ENCODE results near the gene HSPA9.
"Not testable (repeated sequence)": the region's sequence is repeated elsewhere in the genome, so short reads cannot be mapped to it uniquely, and the experiment has no call there.

HSPA9 gene

DNA sequence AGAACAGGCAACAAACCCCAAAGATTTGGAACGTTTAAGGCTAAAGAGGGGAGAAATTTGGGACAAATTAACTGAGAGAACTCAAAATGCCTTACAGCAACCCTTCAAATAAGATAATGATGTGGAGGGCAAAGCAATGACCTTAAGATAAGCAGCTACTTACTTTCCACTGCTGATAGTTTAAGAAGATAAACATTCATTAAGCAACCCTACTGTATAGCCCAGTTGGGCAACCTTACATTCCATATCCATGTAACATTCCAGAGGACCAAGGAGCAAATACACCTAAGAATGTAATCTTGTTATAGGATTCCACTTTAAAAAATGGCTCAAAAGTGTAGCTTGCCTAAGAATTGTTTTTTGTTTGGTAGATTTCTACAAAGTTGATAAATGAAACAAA, 47.0 kb downstream of the HSPA9 start:
- H3K36me3 ChIP-seq (ENCODE audit: insufficient read depth, low read length): 0 out of 2 replicates have a peak, but pooled peaks cover 8% of the 10 kb centered on the region
- no peak overlapping the region for H3K4me3 ChIP-seq (ENCODE audit: low read depth, low read length)
- peaks cover 88% of the 10 kb centered on the region for H3K79me2 ChIP-seq (ENCODE audit: control insufficient read depth, insufficient read depth, low read length, unreplicated experiment)
- no peaks in the 10 kb centered on the region for H3K27me3 ChIP-seq (ENCODE audit: insufficient read depth, low read length)
- H3K4me1 ChIP-seq (ENCODE audit: control insufficient read depth, insufficient read depth, low read length, unreplicated experiment): peaks cover 5% of the 10 kb centered on the region
- H3K27ac ChIP-seq (ENCODE audit: low read depth, low read length): no peak overlapping the region
- H2AFZ ChIP-seq (ENCODE audit: low read length, unreplicated experiment): no peak overlapping the region

GRCh38 chr5:138527170-138527569, 48.0 kb downstream of the HSPA9 start:
- no peak overlapping the region for H2AFZ ChIP-seq (ENCODE audit: low read length, unreplicated experiment)
- peaks cover 5% of the 10 kb centered on the region for H3K4me1 ChIP-seq (ENCODE audit: control insufficient read depth, insufficient read depth, low read length, unreplicated experiment)
- H3K79me2 ChIP-seq (ENCODE audit: control insufficient read depth, insufficient read depth, low read length, unreplicated experiment): peaks cover 88% of the 10 kb centered on the region
- 0 out of 2 replicates have a peak, but pooled peaks cover 1% of the 10 kb centered on the region for H3K36me3 ChIP-seq (ENCODE audit: insufficient read depth, low read length)
- no peak overlapping the region for H3K27ac ChIP-seq (ENCODE audit: low read depth, low read length)
- no peak overlapping the region for H3K4me3 ChIP-seq (ENCODE audit: low read depth, low read length)
- H3K27me3 ChIP-seq (ENCODE audit: insufficient read depth, low read length): no peaks in the 10 kb centered on the region

- H3K27ac ChIP-seq (ENCODE audit: low read depth, low read length): no peak overlapping the region
- H2AFZ ChIP-seq (ENCODE audit: low read length, unreplicated experiment): no peak overlapping the region
These were observed 51.8 kb downstream of the HSPA9 start for GRCh38 chr5:138523406-138523805.

DNA sequence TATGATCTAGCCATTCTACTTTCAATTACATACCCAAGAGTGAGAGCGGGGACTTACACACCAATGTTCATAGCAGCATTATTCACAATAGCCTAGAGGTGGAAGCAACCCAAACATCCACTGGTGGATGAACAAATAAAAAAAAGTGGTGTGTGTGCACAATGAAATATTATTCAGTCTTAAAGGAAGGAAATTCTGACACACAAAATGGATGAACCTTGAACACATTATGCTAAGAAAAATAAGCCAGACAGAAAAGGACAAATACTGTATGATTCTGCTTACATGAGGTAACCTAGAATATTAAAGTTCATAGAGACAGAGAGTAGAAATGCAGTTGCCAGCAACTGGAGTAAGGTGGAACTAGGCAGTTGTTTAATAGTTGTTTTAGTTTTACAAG, 54.2 kb downstream of the HSPA9 start:
- Histone ChIP-seq H3K27me3 (ENCODE audit: insufficient read depth, low read length) (no peaks in the 10 kb centered on the region), H3K4me1 (ENCODE audit: control insufficient read depth, insufficient read depth, low read length, unreplicated experiment) (peaks cover 7% of the 10 kb centered on the region), H3K4me3 (ENCODE audit: low read depth, low read length) (no peak overlapping the region), H3K79me2 (ENCODE audit: control insufficient read depth, insufficient read depth, low read length, unreplicated experiment) (peaks cover 66% of the 10 kb centered on the region), H2AFZ (ENCODE audit: low read length, unreplicated experiment) (no peak overlapping the region), H3K27ac (ENCODE audit: low read depth, low read length) (no peak overlapping the region), H3K36me3 (ENCODE audit: insufficient read depth, low read length) (peaks cover 14% of the 10 kb centered on the region)

More at GRCh38 chr5:138523406-138523805, 51.8 kb downstream of the HSPA9 start:
- Histone ChIP-seq H3K4me1 (ENCODE audit: control insufficient read depth, insufficient read depth, low read length, unreplicated experiment) (peaks cover 11% of the 10 kb centered on the region), H3K79me2 (ENCODE audit: control insufficient read depth, insufficient read depth, low read length, unreplicated experiment) (peaks cover 85% of the 10 kb centered on the region), H3K4me3 (ENCODE audit: low read depth, low read length) (no peak overlapping the region), H3K36me3 (ENCODE audit: insufficient read depth, low read length) (no peaks in the 10 kb centered on the region), H3K27me3 (ENCODE audit: insufficient read depth, low read length) (no peaks in the 10 kb centered on the region)

- Histone ChIP-seq H3K27ac (ENCODE audit: low read depth, low read length) (no peak overlapping the region), H3K4me1 (ENCODE audit: control insufficient read depth, insufficient read depth, low read length, unreplicated experiment) (peaks cover 7% of the 10 kb centered on the region), H3K4me3 (ENCODE audit: low read depth, low read length) (no peak overlapping the region), H2AFZ (ENCODE audit: low read length, unreplicated experiment) (no peak overlapping the region), H3K27me3 (ENCODE audit: insufficient read depth, low read length) (no peaks in the 10 kb centered on the region), H3K79me2 (ENCODE audit: control insufficient read depth, insufficient read depth, low read length, unreplicated experiment) (peaks cover 49% of the 10 kb centered on the region), H3K36me3 (ENCODE audit: insufficient read depth, low read length) (peaks cover 40% of the 10 kb centered on the region)
These were observed 57.8 kb downstream of the HSPA9 start for GRCh38 chr5:138517437-138517836.

- peaks cover 33% of the 10 kb centered on the region for H3K79me2 ChIP-seq (ENCODE audit: control insufficient read depth, insufficient read depth, low read length, unreplicated experiment)
- H3K27ac ChIP-seq (ENCODE audit: low read depth, low read length): no peak overlapping the region
- no peak overlapping the region for H2AFZ ChIP-seq (ENCODE audit: low read length, unreplicated experiment)
- no peaks in the 10 kb centered on the region for H3K27me3 ChIP-seq (ENCODE audit: insufficient read depth, low read length)
- no peak overlapping the region for H3K4me3 ChIP-seq (ENCODE audit: low read depth, low read length)
- peaks cover 43% of the 10 kb centered on the region for H3K36me3 ChIP-seq (ENCODE audit: insufficient read depth, low read length)
- H3K4me1 ChIP-seq (ENCODE audit: control insufficient read depth, insufficient read depth, low read length, unreplicated experiment): peaks cover 7% of the 10 kb centered on the region
These were observed 59.5 kb downstream of the HSPA9 start for GRCh38 chr5:138515556-138516245.

- no peak overlapping the region for H3K4me3 ChIP-seq (ENCODE audit: low read depth, low read length)
- peaks cover 48% of the 10 kb centered on the region for H3K36me3 ChIP-seq (ENCODE audit: insufficient read depth, low read length)
- peaks cover 20% of the 10 kb centered on the region for H3K79me2 ChIP-seq (ENCODE audit: control insufficient read depth, insufficient read depth, low read length, unreplicated experiment)
- H3K27ac ChIP-seq (ENCODE audit: low read depth, low read length): no peak overlapping the region
- H3K27me3 ChIP-seq (ENCODE audit: insufficient read depth, low read length): no peaks in the 10 kb centered on the region
- H2AFZ ChIP-seq (ENCODE audit: low read length, unreplicated experiment): no peak overlapping the region
- H3K4me1 ChIP-seq (ENCODE audit: control insufficient read depth, insufficient read depth, low read length, unreplicated experiment): peaks cover 2% of the 10 kb centered on the region
These were observed 61.2 kb downstream of the HSPA9 start for GRCh38 chr5:138514021-138514420.

DNA sequence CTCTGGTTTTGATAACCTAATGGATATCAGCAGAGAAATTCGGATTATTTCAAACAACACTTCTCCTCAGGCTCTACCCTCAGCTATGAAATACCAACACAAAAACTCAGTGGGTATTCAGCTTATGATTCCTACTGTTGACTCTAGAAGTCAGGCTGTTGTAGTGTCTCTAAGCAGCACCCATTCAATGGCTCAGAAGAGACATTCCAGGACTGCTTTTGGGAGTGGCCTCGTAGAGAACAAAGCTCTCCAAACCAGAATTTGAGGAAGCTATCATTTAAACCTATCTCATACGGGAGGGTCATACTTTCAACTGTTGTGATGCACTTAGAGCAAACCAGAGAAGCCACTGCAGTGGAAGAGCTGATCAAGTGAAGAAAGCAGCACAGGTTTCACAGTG, 66.2 kb downstream of the HSPA9 start:
- Histone ChIP-seq H3K4me1 (ENCODE audit: control insufficient read depth, insufficient read depth, low read length, unreplicated experiment) (peaks cover 14% of the 10 kb centered on the region), H3K27me3 (ENCODE audit: insufficient read depth, low read length) (no peaks in the 10 kb centered on the region), H2AFZ (ENCODE audit: low read length, unreplicated experiment) (no peak overlapping the region), H3K36me3 (ENCODE audit: insufficient read depth, low read length) (peaks cover 24% of the 10 kb centered on the region), H3K79me2 (ENCODE audit: control insufficient read depth, insufficient read depth, low read length, unreplicated experiment) (no peaks in the 10 kb centered on the region), H3K27ac (ENCODE audit: low read depth, low read length) (no peak overlapping the region), H3K4me3 (ENCODE audit: low read depth, low read length) (no peak overlapping the region)

DNA sequence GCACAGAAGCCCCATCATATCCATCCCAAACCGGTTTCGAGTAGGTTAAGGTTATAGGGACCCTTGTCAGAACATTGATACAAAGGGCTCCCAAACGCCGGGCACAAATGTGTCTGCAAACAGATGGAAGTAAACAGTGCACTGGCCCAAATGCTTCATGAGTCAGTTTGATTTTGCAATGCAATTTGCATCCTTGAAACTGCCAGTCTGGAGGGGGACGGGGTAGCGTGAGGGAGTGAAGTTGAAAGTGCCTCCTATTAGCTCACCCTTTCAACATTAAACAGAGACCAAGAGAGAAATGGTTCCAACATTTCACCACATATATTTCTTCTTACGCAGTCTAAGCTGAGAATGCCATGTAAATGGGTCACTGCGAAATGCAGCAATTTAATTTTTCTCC, 67.7 kb downstream of the HSPA9 start:
- not testable (repeated sequence) for H2AFZ ChIP-seq (ENCODE audit: low read length, unreplicated experiment); H3K79me2 ChIP-seq (ENCODE audit: control insufficient read depth, insufficient read depth, low read length, unreplicated experiment); H3K4me3 ChIP-seq (ENCODE audit: low read depth, low read length); H3K27me3 ChIP-seq (ENCODE audit: insufficient read depth, low read length)
- Histone ChIP-seq H3K36me3 (ENCODE audit: insufficient read depth, low read length) (peaks cover 15% of the 10 kb centered on the region), H3K4me1 (ENCODE audit: control insufficient read depth, insufficient read depth, low read length, unreplicated experiment) (peaks cover 14% of the 10 kb centered on the region), H3K27ac (ENCODE audit: low read depth, low read length) (peak overlapping the region; percentile 22; the same call in 1 of the 2 replicates)

DNA sequence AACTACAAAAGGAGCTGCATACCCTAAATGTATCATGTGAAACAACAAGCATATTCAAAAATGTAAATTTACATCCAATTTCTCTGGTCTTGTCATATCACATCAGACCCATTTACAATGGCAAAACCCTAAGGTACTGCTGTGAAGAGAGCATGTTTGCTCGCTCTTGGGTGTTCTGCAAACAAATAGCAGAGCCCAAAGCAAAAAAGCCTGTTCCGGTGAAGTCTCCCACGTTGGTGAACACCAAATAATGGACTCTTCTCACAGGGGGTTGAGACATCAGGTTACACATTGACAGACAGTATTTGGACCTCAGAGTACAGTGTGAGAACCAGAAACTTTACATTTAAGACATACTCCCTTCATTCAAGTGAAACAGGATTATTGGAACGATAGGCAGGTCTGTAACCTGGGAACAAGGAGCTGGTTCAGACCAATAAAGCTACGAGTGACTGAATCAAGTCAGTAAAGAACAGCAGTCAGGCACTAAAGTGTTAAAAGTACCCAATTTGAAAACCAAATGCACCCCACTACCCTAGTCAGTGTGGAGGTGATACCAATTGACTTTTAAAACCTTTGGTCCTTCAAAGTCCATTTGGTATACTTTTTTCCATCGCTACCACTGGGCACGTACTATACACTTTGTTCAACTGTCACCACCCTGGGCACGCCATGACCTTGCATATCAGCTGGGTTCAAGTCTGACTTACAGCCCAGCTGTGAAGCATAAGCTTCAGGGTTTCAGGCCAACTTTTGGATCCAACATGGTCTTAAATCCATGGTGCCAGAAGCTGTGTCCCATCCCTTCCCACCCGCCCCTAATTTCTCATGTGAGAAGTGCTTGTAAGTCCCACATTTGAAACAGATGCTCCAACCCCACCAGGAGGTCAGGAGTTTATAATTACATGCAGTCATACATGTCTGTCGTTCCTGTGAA, 68.6 kb downstream of the HSPA9 start:
- peaks cover 14% of the 10 kb centered on the region for H3K4me1 ChIP-seq (ENCODE audit: control insufficient read depth, insufficient read depth, low read length, unreplicated experiment)
- H3K79me2 ChIP-seq (ENCODE audit: control insufficient read depth, insufficient read depth, low read length, unreplicated experiment): no peaks in the 10 kb centered on the region
- no peak overlapping the region for H3K4me3 ChIP-seq (ENCODE audit: low read depth, low read length)
- peaks cover 11% of the 10 kb centered on the region for H3K36me3 ChIP-seq (ENCODE audit: insufficient read depth, low read length)
- H3K27ac ChIP-seq (ENCODE audit: low read depth, low read length): no peak overlapping the region
- no peaks in the 10 kb centered on the region for H3K27me3 ChIP-seq (ENCODE audit: insufficient read depth, low read length)
- no peak overlapping the region for H2AFZ ChIP-seq (ENCODE audit: low read length, unreplicated experiment)
